Measurements from ENCODE around the gene BRD3OS. TPM values are rescaled to one million over a fixed set of nuclear protein-coding genes. Genes with fewer than 3 reads are reported as not detected.

Gene BRD3OS
- total and polyA plus RNA-seq, 2 of the 13 experiments (the other 11 are each of a cell fraction or from before 2014, with no cell fraction given) = 4.9 to 5.7 TPM

- TF ChIP-seq ZNF775 (CRISPR knock-in tag; IDR thresholded peaks at IDR 0.05; ENCODE audit: borderline replicate concordance) = no peak
- no peak for TF ChIP-seq HMG20B (CRISPR knock-in tag; conservative IDR thresholded peaks at IDR 0.05)
- no peak for TF ChIP-seq ZNF816 (CRISPR knock-in tag; IDR thresholded peaks at IDR 0.05; ENCODE audit: borderline replicate concordance)
- 0 out of 2 replicates have a peak, but pooled peaks have one; percentile 48 for TF ChIP-seq ZBTB26 (CRISPR knock-in tag; IDR thresholded peaks at IDR 0.05; ENCODE audit: borderline replicate concordance)
- TF ChIP-seq TEF (CRISPR knock-in tag; IDR thresholded peaks at IDR 0.05) = no peak
- TF ChIP-seq ATF3 (CRISPR knock-in tag; IDR thresholded peaks at IDR 0.05) = no peak
- TF ChIP-seq EHMT2 (IDR thresholded peaks at IDR 0.05; ENCODE audit: borderline replicate concordance, low read depth, low read length) = no peak
- no peak for TF ChIP-seq PBX2 (CRISPR knock-in tag; IDR thresholded peaks at IDR 0.05)
- TF ChIP-seq ZUFSP (CRISPR knock-in tag; IDR thresholded peaks at IDR 0.05; ENCODE audit: borderline replicate concordance) = no peak
- TF ChIP-seq PITX1 (CRISPR knock-in tag; IDR thresholded peaks at IDR 0.05) = no peak
- no peak for TF ChIP-seq ZNF746 (CRISPR knock-in tag; IDR thresholded peaks at IDR 0.05)
- TF ChIP-seq ZC3H4 (CRISPR knock-in tag; IDR thresholded peaks at IDR 0.05; ENCODE audit: borderline replicate concordance) = no peak
- TF ChIP-seq KLF11 (CRISPR knock-in tag; IDR thresholded peaks at IDR 0.05) = no peak
- peak; percentile 34; the same call in 1 of the 2 replicates for TF ChIP-seq IKZF5 (CRISPR knock-in tag; IDR thresholded peaks at IDR 0.05)
- no peak for TF ChIP-seq PHB2 (IDR thresholded peaks at IDR 0.05; ENCODE audit: partially characterized antibody)
- no peak for TF ChIP-seq ZNF709 (CRISPR knock-in tag; IDR thresholded peaks at IDR 0.05)
- no peak for TF ChIP-seq ZNF878 (CRISPR knock-in tag; IDR thresholded peaks at IDR 0.05)
- TF ChIP-seq ISX (CRISPR knock-in tag; conservative IDR thresholded peaks at IDR 0.05) = no peak
- no peak for TF ChIP-seq CHD2 (IDR thresholded peaks at IDR 0.05; ENCODE audit: low read depth, low read length)
- TF ChIP-seq ZNF589 (CRISPR knock-in tag; conservative IDR thresholded peaks at IDR 0.05) = no peak
- TF ChIP-seq ATF6 (CRISPR knock-in tag; conservative IDR thresholded peaks at IDR 0.05) = no peak
Observed at GRCh38 chr9:133994353-133995011, 30.8 kb upstream of the BRD3OS start (continued).
